GM15510 (cell line): ENCODE data around the gene TMEM170A.

ENCODE experiments used
- POLR2A ChIP-seq: IDR thresholded peaks from 3 replicates; pipeline ENCODE4 v1.6.1; 2011; ENCODE audit warnings: borderline replicate concordance; ENCODE audit not compliant: insufficient read length; ENCODE audit errors: extremely low read depth

Gene TMEM170A

GRCh38 chr16:75462806-75463205, 1.7 kb downstream of the TMEM170A start:
- TF ChIP-seq POLR2A, result no peak

- TF ChIP-seq POLR2A, result no peak
Measured at GRCh38 chr16:75461575-75461974, 2.9 kb downstream of the TMEM170A start.

GRCh38 chr16:75460446-75460845, 4.0 kb downstream of the TMEM170A start:
- no peak for TF ChIP-seq POLR2A

GRCh38 chr16:75459691-75460090, 4.8 kb downstream of the TMEM170A start:
- TF ChIP-seq POLR2A, result no peak

GRCh38 chr16:75458439-75458838, 6.0 kb downstream of the TMEM170A start:
- TF ChIP-seq POLR2A, result no peak

GRCh38 chr16:75458029-75458428, 6.5 kb downstream of the TMEM170A start:
- no peak for TF ChIP-seq POLR2A

- no peak for TF ChIP-seq POLR2A
Measured at GRCh38 chr16:75457485-75458021, 6.9 kb downstream of the TMEM170A start.

GRCh38 chr16:75456971-75457370, 7.5 kb downstream of the TMEM170A start:
- no peak for TF ChIP-seq POLR2A

GRCh38 chr16:75455677-75456076, 8.8 kb downstream of the TMEM170A start:
- TF ChIP-seq POLR2A, result no peak

GRCh38 chr16:75452464-75453190, 11.9 kb downstream of the TMEM170A start:
- TF ChIP-seq POLR2A, result no peak

GRCh38 chr16:75446416-75446815, 18.1 kb downstream of the TMEM170A start:
- TF ChIP-seq POLR2A, result no peak

- TF ChIP-seq POLR2A, result no peak
Measured at GRCh38 chr16:75445298-75445697, 19.2 kb downstream of the TMEM170A start.

- TF ChIP-seq POLR2A, result no peak
Measured at GRCh38 chr16:75443298-75443697, 21.2 kb downstream of the TMEM170A start.

- TF ChIP-seq POLR2A, result no peak
Measured at GRCh38 chr16:75433732-75434413, 30.6 kb downstream of the TMEM170A start.

- TF ChIP-seq POLR2A, result peak; percentile 87
Measured at GRCh38 chr16:75432828-75433731, 31.4 kb downstream of the TMEM170A start, which contains the start of gene CFDP1. TSS of gene CFDP1 (minus strand) at chr16:75433503. CDS start at chr16:75433352, 151 bp downstream.
